HuH-7 (cell line): ENCODE measurements around the gene CMTM7.
A peak's percentile ranks its signal among the peaks of the same experiment; 100 is the strongest.

Source experiments
- DNase-seq: peaks from one replicate; pipeline ENCODE4 v3.0.0; 2011; ENCODE audit warnings: low spot score

Gene CMTM7

GRCh38 chr3:32493437-32494414 is 102.1 kb downstream of the CMTM7 start:
- no peak for DNase-seq

- DNase-seq = no peak
Measured at GRCh38 chr3:32495085-32495484, 103.4 kb downstream of the CMTM7 start.

- DNase-seq = no peak
Measured at GRCh38 chr3:32495609-32496008, 104.0 kb downstream of the CMTM7 start.

GRCh38 chr3:32498252-32498651 is 106.6 kb downstream of the CMTM7 start:
- DNase-seq = no peak

- DNase-seq = no peak
Measured at GRCh38 chr3:32498992-32499391, 107.3 kb downstream of the CMTM7 start.

GRCh38 chr3:32499585-32499984 is 107.9 kb downstream of the CMTM7 start:
- DNase-seq = no peak

- no peak for DNase-seq
Measured at GRCh38 chr3:32500231-32500630, 108.6 kb downstream of the CMTM7 start.

GRCh38 chr3:32500880-32501782 is 109.5 kb downstream of the CMTM7 start:
- DNase-seq = peak; percentile 45

- no peak for DNase-seq
Measured at GRCh38 chr3:32501783-32502117, 110.1 kb downstream of the CMTM7 start.

GRCh38 chr3:32502118-32502945 is 110.7 kb downstream of the CMTM7 start, which contains the start of gene CMTM6:
Gene CMTM6 (minus strand): TSS chr3:32502852. CDS start chr3:32502745, 107 bp downstream.
- DNase-seq = peak; percentile 99

GRCh38 chr3:32502946-32503286 is 111.3 kb downstream of the CMTM7 start:
- no peak for DNase-seq
